PC-3 (cell line): ENCODE data around the gene TMCC2.

Experiments used
- EZH2 ChIP-seq: fragments of 300-600 bp; sonication (generic); IDR thresholded peaks from one replicate; pipeline ENCODE4 v1.6.1; 2017; ENCODE audit warnings: antibody characterized with exemption, mild to moderate bottlenecking, low read length; ENCODE audit not compliant: unreplicated experiment
- TF ChIP-seq, protein P1 (sequence below): fragments of 300-600 bp; sonication (generic); conservative IDR thresholded peaks from 2 replicates; pipeline ENCODE4 v1.5.1; 2017; ENCODE audit warnings: antibody characterized with exemption, low read depth, mild to moderate bottlenecking, low read length

DNA sequence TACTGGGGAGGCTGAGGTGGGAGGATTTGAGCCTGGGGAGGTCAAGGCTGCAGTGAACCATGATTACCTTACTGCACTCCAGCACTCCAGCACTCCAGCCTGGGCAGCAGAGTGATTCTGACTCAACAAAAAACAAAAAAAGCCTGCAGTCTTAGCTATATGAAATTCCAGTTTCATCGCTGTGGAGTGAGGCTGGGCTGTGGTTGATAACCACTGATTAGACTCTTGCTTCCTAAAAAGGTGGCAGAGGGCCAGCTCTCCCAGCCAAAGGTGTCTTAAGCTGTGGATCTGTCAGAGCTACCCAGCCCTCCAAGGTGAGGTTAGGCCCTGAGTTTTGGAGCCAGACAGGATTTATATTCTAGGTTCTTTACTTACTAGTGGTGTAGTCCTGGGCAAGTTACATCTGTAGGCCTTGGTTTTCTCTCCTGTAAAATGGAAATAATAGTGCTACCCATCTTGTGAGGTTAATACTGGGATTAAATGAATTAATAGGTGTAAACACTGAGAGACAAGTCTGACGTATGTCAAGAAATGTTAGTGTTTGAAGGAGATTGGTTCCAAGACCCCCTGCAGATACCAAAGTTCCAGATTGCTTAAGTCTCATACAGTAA is 35.9 kb downstream of the TMCC2 start:
- TF ChIP-seq, protein P1, sequence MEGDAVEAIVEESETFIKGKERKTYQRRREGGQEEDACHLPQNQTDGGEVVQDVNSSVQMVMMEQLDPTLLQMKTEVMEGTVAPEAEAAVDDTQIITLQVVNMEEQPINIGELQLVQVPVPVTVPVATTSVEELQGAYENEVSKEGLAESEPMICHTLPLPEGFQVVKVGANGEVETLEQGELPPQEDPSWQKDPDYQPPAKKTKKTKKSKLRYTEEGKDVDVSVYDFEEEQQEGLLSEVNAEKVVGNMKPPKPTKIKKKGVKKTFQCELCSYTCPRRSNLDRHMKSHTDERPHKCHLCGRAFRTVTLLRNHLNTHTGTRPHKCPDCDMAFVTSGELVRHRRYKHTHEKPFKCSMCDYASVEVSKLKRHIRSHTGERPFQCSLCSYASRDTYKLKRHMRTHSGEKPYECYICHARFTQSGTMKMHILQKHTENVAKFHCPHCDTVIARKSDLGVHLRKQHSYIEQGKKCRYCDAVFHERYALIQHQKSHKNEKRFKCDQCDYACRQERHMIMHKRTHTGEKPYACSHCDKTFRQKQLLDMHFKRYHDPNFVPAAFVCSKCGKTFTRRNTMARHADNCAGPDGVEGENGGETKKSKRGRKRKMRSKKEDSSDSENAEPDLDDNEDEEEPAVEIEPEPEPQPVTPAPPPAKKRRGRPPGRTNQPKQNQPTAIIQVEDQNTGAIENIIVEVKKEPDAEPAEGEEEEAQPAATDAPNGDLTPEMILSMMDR: no peak
- no peak for TF ChIP-seq EZH2
